Measurements from ENCODE around the gene TPST2.
"Not testable (repeated sequence)": the region's sequence is repeated elsewhere in the genome, so short reads cannot be mapped to it uniquely, and the experiment has no call there.

TPST2 gene

GRCh38 chr22:26617271-26618199 is 27.6 kb upstream of the TPST2 start, which contains the start of gene CRYBB1:
CRYBB1 (minus strand) TSS chr22:26618027; CDS start chr22:26616319, 1,708 bp downstream.
- DNase-seq (ENCODE audit: low spot score), result no peak
- TF ChIP-seq CTCF (IDR thresholded peaks at IDR 0.05; ENCODE audit: extremely low read depth, missing control alignments), result no peak

- DNase-seq (ENCODE audit: low spot score), result no peak
Measured at GRCh38 chr22:26616650-26617049, 26.7 kb upstream of the TPST2 start.

DNA sequence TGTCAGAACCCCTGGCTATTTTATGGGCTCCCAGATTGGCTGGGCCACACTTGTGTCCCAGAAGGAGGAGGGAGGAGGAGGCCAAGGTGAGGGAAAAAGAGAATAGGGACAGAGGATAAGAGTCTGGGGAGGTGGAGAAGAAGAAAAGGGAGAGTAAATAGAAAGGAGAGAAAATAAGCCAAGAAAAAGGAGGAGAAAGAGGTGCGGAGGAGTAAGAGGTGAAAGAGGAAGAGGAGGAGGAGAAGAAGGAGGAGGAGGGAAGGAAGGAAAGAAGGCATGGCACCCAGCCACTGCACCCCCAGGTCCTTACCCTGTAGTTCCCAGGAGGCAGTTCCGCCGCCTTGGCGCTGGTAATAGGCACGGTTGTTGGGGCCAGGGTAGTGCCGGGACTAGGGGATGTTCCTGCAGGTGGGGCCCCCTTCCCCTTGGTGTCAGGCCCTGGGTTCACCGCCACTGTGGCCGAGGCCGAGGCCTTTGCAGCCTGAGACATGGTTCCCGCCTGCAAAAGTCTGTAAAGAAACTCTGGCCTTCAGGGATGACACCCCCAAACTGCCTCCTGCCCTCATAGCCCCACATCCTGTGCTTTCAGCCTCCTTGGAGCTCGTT is 26.0 kb upstream of the TPST2 start:
- TF ChIP-seq CTCF (IDR thresholded peaks at IDR 0.05; ENCODE audit: extremely low read depth, missing control alignments), result no peak
- no peak for DNase-seq (ENCODE audit: low spot score)

More at GRCh38 chr22:26616650-26617049, 26.7 kb upstream of the TPST2 start:
- no peak for TF ChIP-seq CTCF (IDR thresholded peaks at IDR 0.05; ENCODE audit: extremely low read depth, missing control alignments)

DNA sequence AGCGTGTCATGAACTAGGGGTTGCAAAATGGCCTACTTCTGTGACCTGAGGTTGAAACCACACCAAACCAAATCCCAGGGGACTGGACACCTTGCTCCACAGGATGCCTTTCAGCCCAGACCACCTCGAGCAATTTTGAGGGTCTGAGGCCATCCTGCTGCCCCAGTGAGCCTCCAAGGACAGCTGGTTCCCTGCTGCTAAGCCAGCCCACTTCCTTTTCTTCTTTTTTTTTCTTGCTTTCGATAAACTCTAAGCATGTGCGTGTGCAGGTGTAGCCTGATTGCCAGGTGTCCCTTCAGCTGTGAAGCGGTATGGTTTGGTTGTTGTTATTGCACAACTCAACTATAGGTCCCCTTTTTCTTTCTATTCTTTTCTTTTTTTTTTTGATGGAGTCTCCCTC is 25.2 kb upstream of the TPST2 start:
- DNase-seq (ENCODE audit: low spot score), result peak; percentile 57
- no peak for TF ChIP-seq CTCF (IDR thresholded peaks at IDR 0.05; ENCODE audit: extremely low read depth, missing control alignments)

- no peak for DNase-seq (ENCODE audit: low spot score)
- TF ChIP-seq CTCF (IDR thresholded peaks at IDR 0.05; ENCODE audit: extremely low read depth, missing control alignments), result no peak
Measured at GRCh38 chr22:26614322-26614721, 24.4 kb upstream of the TPST2 start.

- DNase-seq (ENCODE audit: low spot score), result not testable (repeated sequence)
Measured at GRCh38 chr22:26613753-26614152, 23.8 kb upstream of the TPST2 start.

DNA sequence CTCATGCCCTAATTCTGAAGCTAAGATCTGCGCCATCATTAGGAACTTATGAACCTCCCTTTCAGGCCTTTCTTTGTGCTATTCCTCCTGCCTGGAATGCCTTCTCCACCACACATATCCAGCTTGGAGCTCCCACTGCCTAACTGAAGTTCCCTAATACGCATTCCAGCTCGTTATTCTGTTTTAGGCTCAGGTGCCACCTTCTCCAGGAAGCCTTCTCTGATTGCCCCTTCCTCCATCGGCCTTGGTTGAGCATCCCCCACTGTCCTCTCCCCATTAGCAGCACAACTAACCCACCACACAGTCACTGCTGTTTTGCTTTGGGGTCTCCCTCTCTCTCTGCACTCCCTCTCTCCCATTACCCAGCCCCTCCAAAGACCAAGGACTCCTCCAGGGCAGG is 22.7 kb upstream of the TPST2 start:
- DNase-seq (ENCODE audit: low spot score), result no peak
- TF ChIP-seq CTCF (IDR thresholded peaks at IDR 0.05; ENCODE audit: extremely low read depth, missing control alignments), result no peak

Data from GM20000 (cell line).